HG03460 (cell line): Measurements from ENCODE around the gene SH2D4B.

ENCODE experiments used
- ATAC-seq: cut with Tn5 transposase; IDR thresholded peaks from one replicate; pipeline ENCODE4 v1.9.1; 2021; ENCODE audit not compliant: unreplicated experiment

Gene SH2D4B

DNA sequence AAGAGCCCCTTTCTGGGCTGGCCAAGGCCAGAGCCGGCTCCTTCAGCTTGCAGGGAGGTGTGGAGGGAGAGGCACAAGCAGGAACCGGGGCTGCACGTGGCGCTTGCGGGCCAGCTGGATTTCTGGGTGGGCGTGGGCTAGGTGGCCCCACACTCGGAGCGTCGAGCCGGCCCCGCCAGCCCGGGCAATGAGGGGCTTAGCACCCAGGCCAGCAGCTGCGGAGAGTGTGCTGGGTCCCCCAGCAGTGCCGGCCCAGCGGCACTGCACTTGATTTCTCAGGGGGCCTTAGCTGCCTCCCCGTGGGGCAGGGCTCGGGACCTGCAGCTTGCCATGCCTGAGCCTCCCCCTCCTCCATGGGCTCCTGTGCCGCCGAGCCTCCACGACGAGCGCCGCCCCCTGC lies 48.1 kb downstream of the SH2D4B start:
- no peak for ATAC-seq

DNA sequence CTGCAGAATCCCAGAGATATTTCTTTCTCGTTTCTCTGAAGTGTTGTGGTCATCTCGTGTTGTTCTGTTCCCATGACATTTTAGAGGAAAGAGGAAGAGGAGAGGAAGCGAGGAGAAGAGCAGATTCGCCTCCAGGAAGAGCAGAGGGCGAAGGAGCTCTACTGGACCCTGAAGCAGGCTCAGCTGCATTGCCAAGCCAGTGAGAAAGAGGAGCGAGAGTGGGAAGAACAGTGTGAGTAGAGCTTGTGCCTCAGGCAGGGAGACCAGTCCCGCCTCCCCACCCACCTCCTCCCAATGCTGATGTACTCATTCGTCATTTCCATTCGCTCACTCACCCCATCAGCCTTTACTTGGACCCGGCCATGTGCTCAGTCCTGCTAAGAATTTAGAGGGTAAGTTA lies 50.8 kb downstream of the SH2D4B start:
- ATAC-seq = no peak

DNA sequence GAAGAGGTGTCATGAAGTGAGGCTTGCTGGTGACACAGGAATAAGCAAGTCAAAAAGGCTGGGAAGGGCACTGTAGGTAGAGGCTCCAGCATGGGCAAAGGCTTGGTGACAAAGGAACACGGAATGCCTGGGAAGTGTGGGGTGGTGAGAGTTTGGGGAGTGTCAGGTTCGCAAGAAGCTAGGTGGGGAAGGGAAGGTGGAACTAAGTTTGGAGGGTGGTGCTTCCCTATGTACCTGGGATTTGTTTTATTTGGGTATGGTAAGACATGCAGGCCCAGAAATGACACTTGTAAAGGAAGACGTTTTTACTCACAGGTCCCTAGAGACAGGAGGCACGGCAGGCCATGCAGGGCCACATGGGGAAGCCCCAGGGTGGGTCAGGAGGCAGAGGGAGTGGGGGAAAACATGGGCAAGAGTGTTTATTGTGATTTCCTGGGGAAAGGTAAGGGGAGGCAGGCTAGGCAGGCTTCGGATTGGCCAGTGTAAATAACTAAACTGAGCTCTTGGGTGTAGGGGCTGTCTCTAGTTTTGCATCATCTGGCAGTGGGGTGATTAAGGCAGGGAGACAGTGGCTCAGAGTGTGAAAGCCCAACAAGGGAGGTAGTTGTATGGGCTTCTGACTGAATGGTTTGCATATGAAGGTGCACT lies 52.1 kb downstream of the SH2D4B start:
- peak; percentile 91 for ATAC-seq

DNA sequence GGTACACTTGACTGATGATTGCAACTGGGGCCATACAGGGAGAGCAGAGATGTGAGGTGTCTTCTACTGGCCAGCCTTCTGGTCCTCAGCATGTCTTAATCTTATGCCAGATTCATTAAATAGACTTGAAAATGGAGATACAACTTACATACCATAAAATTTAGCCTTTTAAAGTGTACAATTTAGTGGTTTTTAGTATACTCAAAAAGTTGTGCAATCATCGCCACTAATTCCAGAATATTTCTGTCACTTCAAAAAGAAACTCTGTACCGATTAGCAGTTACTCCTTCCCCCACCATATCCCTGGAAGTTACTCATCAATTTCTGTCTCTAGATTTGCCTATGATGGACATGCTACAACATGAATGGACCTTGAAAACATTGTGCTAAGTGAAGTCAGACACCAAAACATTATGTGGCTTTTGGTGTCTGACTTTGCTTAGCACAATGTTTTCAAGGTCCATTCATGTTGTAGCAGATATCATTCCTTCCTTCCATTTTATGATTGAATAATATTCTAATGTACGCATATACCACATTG lies 53.0 kb downstream of the SH2D4B start:
- ATAC-seq = no peak

DNA sequence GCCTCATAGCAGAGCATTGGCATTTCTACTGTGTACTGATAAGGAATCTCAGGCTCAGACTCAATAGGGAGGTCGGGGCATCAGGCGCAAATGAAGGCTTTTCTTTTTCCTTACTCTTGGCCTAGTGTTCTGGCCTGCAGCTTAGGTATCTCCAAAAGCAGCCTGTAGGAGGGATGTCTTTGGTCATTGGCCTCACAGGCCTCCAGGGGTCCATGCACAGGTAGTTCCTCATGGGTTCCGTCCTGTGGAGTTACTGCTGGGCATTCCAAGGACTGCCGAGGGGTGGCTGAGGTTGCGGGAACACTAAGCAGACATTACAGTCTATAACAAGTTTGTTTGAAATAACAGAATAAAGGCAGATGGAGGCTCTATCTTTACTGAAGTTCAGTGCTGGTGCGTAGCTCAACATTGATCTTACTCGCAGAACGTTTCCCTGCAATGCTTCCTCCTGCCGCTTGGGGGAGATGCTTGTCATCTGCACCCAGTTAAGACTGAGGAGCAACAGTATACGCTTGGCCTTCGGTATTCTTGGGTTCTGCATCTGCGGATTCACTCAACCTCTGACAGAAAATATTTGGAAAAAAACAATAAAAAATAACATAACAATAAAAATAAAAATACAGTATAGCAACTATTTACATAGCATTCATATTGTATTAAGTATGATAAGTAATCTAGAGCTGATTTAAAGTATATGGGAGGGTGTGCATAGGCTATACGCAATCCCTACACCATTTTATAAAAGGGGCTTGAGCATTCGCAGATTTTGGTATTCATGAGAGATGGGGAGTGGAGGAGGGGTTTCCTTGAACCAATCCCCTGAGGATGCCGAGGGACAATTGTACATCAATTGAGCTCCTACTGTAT lies 58.9 kb downstream of the SH2D4B start:
- ATAC-seq = no peak

DNA sequence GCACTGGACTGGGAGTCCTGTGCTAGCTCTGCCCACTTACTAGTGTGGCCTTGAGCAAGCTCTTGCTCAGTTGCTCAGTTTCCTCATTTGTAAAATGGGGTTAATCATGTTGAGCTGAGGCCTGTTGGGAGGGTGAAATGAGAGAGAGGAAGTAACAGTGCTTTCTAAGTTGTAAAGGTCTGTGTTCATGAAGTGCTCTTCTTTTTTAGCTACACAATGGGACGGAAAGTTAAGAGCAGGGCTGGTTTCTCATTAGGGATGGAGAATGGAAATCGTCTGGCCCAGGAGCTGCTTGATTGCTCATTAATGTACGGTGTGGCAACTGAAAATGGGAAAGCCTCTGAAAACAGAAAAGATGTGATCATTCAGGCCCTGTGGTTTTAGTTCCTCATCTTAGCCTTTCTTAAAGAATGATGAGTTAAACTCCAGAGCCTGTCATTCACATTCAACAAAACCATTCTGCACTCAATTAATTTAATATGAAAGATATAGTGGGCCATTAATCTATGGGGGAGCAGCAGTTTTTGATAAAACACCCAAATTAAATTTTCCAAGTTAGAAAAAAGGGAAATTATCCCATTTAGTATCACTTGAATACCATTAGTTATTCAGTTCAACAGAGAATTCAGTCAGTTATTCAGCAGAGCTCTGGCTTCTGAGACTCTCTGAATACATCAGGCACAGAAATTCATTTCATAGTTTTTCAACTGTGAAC lies 60.5 kb downstream of the SH2D4B start:
- ATAC-seq = peak; percentile 61

DNA sequence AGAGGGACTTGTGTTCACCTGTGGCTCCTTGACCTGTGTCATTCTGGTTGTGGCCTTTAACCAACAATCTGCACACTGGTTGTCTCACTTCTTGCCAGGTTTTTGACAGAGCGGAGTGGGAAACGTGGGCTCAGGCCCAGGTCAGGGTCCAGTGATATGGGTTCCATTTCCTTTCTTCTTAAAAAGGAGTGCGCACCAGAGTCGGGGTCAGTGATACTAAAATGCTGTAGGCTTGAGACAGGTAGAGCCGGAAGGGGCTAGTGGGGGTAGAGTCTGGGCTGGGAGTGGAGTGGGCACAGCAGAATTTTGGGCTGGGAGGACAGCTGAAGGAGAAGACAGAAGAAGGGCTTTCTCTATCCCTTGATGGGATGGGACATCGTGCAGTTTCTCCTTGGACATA lies 61.2 kb downstream of the SH2D4B start:
- ATAC-seq = no peak

DNA sequence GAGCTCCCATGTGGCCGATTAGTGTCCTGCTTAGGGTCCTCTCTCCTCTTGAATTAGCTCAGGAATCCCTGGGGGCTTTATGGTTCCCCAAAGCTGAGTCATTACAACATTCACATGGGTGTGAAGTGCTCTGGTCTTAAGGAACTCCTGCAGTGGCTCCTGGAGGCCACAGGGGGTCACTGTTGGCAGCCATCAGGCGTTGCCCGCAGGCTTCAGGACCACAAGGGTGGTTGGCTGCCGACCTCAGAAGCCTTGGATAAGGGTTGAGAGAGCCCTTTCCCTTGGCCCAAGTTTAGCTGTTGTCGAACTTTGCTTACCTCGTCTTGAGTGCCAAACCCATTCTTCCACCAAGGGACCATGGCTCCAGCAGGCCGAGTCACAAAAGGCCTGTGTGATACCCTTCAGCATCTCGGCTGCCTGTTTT lies 61.7 kb downstream of the SH2D4B start:
- ATAC-seq = peak; percentile 68

DNA sequence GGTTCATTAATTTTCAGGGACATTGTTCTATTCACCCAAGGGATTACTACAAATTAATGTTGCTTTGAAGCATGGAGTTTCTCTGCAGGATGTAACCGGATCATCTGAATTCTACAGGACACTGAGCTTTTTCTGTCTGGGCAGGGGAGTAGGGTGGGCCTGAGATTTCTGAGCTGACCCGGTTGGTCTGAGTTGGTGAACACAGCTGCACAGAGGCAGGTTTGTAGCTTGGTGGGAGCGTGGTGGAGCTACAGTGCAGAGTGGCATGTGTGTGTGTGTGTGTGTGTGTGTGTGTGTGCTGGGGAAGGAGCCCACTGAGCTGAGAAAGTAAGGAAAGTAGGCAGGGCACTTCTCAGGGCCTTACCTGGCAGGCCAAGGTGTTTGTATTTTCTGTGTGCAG lies 62.6 kb downstream of the SH2D4B start:
- ATAC-seq = no peak

DNA sequence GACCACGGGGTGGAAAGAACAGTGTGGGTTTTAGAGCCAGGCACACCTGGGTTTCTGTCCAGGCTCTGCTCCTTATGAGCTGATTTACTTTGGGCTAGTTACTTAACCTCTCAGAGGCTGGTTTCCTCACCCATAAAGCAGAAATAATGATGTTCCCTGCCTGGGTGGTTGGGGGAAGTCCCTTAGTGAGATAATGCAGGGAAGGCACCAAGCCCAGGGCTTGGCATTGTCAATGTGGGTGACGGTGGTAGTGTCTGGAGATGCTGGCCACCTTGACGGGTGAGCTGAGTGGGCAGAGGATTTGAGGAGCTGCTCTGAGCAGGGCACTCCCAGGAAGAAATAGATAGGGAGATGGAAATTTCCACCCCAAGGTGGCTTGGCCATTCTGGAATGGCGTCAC lies 65.2 kb downstream of the SH2D4B start:
- ATAC-seq = no peak

DNA sequence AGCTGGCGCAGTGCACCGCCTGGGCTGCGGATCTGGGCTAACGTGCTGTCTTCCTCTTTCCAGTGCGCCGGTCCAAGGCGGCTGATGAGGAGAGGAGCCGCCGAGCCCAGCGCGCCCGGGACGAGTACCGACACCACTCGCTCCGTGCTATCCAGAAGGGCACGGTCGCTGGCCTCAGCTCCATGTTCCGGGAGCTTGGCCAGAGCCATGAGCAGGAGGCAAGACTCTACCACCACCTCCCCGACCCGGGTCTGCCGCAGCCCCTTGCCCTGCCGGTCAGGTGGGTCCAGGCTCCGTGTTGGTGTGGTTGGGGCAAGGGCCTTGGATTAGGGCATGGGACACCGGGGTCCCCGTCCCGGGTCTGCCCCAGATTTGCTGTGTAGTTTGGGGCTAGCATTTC lies 65.8 kb downstream of the SH2D4B start:
- no peak for ATAC-seq

DNA sequence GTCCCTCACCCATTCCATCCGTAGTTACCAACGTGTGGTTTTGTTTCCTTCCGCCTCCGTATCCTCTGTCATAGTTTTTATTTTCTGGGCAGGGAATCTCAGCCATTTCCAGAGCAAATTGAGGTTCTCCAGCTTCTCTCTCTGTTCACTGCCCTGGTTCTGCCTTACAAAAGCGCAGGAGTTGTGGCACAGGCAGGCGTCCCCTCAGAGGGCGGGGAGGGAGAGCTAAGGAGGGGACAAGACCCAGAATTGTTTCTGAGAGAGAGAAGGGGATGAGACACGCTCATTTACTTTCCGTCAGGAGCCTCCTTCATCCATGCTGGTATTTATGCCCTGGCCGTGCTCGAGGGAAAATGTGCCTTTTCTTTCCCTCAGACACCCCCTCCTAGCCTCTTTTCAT lies 71.0 kb downstream of the SH2D4B start:
- no peak for ATAC-seq

DNA sequence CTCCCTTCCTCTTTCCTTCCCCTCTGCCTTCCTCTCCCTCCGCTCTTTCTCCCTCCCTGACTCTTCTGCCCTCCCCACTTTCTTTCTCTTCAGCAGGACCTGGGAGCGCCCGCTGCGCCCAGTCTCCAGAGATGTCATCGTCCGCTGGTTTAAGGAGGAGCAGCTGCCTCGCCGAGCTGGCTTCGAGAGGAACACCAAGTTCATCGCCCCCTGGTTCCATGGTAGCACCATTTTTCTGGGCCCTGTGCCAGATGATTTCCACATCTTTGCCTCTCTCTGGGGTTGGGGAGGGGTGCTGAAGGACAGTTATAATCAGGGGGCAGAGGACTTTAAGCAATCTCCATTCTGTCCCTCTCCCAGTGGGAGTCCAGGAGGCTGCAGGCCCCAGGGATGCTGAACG lies 71.6 kb downstream of the SH2D4B start:
- ATAC-seq = no peak

DNA sequence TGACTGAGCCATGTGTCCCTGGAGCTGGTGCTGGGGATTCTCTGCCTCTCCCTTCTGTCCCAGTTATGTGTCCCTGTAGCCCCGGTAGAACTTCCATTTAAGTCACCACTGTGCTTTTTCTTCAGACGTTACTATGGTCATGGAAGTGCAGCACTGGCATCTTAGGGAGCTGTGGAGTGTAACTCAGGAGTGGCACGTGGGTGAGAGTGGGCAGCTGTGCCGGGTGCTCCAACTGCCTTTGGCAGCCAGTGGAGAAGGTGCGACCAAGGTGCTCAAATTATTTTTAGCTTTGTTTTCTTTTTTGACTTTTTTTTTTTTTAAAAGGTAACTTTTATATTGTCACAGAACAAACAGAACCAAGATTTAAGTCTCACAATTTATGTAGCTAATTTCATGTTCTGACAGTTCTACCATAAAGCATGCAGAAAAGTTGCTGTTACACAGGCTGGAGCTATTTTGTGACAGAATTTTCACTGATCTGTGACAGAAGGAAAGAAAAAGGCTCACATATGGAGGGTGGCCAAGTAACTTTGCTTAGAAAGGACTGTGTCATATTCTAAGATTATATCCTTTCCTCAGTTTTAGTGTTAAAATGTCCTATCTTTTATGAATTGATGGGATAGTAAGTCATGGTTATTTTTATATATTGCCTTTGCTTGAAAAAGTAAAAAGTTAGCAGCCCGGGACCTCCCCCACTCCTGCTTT lies 73.9 kb downstream of the SH2D4B start:
- ATAC-seq = no peak

DNA sequence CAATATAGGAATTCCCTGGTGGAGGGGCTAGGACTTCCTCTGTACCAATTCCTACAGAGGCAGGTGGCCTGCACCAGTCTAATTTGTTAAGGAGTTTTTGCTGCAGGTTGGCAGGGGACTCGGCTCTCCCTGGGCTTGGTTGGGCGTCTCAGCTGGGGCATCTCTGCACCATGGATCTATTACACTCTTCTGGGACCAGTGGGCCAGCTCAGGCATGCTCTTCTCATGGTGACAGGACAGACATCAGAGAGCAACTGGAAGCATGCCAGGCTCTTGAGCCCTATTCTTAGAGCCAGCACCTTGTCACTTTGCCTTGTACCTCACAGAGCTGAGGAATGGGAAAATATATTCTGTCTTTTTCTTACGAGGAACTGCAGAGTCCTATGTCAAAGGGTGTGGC lies 74.6 kb downstream of the SH2D4B start:
- no peak for ATAC-seq

DNA sequence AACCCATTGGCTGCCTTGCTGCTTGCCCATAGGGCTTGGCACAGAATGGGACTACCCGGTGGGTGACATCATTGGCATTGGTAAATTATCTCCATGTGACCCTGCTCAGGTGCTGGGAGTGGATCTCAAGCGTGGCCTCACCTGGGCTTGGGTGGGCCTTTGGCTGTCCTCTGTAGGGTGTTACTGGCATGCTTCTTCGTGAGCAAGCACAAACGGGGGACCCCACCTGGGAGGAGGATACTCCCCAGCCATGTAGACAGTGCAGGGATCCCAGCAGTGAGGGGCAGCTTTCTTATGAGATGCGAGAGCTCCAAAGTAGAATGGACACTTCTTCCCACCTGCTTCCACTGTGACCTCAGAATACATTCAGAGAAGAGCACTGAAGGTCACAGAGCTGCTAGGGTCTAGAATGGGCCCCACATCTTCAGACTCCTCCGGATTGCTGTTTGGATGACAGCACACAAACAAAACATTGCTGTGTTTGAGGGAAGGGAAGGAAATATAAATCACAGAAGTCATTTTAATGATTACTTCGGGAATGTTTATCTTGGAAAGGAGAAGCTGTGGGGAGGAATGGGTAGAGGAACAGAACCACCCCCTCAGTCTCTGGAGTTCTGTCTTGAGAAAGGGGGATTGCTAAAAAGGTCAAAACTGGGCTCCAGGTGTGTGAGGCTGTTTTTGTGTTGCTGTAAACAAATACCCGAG lies 75.9 kb downstream of the SH2D4B start:
- ATAC-seq = no peak

DNA sequence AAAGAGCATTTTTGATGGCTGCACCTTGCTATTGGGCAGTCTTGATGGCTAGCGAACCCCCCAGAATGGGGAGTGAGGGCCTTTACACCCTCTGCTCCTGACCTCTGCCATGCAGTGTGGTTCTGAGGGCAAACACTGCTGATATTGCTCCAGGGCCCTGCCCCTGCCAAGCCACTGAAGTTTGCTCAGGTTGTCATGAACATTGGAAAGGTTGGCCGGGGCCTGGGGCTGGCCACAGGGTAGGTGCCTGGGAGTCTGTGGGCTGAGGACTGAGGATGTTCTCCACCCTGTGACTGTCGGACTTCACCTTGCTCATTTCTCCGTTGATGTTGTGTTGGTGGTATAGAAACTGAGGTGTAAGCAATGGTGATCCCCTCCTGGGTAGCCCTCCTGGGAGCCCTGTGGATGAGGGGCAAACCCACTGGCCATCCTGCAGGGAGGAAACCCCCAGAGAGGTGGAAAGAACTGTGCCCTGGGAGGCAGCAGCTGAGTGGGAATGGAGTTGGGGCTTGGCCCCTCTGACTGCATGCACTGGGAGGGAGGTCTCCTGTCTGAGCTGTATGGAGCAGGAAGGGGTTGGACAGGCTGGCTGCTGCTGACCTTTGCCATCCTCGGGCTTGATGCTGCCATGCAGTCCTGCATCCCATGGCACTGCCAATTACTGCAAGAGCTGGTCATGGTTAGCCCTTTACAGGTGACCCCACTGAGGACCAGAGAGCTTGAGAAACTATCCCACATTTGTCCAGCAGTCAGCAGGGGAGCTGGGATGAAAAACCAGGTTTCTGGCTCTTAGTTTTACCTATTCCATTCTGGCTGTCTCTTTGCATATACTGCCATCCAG lies 77.1 kb downstream of the SH2D4B start:
- ATAC-seq = no peak

DNA sequence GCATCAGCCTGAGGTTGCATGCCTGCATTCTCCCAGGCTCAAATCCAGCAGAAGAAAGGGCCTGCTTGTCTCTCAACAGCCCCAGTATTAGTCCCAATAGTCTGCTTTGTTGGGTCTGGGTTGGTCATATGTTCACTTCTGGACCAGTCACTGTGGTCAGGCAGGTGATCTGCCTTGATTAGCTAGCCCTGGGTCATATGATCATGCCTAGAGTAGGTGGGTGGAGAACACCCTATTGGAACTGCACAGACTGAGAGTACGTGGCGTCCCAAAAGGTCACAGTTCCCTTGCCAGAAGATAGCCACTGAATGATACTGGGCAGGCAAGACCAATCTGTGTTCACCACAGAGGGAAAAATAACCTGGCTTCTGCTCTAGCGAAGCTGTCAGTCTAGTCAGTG lies 80.1 kb downstream of the SH2D4B start:
- ATAC-seq = no peak

DNA sequence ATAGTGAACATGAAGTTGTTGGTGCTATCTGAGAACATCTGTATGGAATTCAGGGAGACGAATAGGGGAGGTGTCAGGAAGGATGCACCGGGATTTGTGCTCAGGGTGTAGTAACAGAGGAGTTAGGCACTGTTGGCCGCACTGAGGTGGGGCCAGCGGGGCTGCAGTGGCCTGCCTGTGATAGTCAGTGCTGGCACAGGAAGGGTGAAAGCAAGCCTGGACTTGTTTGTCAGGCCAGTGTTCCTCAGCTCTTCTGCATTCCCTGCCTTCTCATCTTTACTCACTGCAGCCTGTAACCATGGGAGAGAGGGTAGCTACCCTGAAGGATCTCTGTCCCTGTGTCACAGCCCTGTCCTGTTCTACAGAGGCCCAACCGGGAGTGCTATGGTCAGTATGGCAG lies 81.3 kb downstream of the SH2D4B start:
- ATAC-seq = no peak

DNA sequence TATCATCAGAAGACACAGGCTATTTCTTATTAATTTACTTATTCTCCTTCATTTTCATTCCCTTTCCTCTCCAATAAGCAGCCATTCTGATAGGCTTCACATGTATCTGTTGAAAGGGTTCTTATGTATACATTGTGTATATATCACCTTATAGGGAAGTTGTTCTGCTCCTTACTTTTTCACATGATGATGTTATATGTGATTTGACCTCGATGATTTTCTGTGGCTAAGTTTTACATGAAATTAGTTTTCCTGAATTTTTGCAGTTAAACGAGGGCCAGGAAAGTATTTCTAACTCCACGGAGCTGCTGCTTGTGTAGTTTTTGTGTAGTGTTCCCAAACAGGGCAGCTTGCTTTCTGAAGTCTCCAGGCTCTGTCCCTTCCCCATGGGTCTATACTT lies 84.5 kb downstream of the SH2D4B start:
- no peak for ATAC-seq
